Glomerular visceral epithelial cell (primary cell): ENCODE measurements around the gene MCF2L.

ENCODE experiments used
- DNase-seq: peaks from one replicate; pipeline ENCODE4 v3.0.0-alpha.2; 2016; ENCODE audit errors: extremely low spot score

MCF2L gene

GRCh38 chr13:113033054-113033850 lies 64.2 kb downstream of the MCF2L start:
- no peak for DNase-seq

GRCh38 chr13:113034451-113035212 lies 65.6 kb downstream of the MCF2L start:
- peak; percentile 33 for DNase-seq

- no peak for DNase-seq
Measured at GRCh38 chr13:113035213-113035800, 66.3 kb downstream of the MCF2L start.

- no peak for DNase-seq
Measured at GRCh38 chr13:113036401-113036800, 67.4 kb downstream of the MCF2L start.

GRCh38 chr13:113040031-113040430 lies 71.0 kb downstream of the MCF2L start:
- no peak for DNase-seq

DNA sequence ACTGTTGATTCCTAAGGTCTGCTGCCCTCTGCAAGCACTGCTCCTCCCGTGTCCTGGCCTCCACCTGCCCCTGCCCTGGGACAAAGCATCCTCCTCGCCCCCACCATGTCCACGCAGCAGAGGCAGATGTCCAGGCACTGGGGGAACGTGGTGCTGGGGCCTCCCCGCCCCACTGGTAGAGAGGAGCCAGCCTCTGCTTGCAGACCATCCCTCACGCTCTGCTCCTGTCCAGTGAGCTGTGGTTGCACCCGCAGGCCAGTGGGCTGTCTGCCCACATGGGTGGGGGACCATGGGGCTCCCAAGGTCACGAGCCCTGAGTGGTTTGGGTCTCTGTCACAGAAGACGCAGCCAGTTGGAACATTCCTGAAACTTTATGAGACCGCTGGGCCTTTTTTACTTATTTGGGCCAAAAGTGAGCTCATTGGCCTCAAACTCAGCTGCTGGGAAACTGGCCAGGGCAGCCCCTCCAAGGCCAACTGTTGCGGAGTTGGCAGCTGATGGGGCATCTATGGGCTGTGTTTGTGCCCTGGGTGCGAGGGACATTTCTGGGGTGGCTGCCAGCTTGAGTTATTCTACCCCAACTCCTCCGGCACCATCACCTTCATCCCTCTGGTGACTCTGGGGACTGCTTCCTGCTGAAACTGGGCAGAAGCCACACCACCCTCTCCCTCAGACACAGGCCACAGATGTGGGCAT lies 71.7 kb downstream of the MCF2L start:
- DNase-seq, result no peak

DNA sequence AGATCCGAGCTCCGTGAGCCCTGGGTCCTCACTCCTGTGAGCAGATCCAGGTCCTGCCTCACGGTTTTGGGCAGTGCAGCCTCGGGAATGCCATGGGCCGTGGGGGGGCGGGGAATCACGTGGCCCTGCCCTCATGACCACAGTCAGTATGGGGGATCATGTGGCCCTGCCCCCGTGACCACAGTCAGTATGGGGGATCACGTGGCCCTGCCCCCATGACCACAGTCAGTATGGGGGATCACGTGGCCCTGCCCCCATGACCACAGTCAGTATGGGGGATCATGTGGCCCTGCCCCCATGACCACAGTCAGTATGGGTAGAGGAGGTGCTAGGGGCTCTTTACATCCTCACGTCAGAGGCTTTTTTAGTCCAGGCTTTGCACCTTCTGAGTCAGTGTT lies 72.3 kb downstream of the MCF2L start:
- DNase-seq, result no peak

DNA sequence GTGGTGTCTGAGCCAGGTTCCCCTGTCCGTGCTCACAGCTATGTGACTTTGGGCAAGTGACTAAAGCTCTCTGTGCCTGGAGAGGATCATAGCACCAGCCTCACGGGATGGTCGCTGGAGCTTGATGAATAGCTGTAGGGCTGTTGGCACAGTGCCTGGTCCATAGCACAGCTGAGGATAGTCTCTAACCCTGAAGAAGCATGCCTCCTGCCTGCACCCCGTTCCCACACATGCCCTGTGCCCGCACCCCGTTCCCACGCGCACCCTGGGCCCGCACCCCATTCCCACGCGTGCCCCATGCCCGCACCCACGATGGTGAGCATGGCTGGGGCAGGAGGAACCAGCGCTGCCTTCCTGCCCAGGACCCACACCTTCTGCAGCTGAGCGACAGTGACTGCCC lies 72.9 kb downstream of the MCF2L start:
- no peak for DNase-seq

DNA sequence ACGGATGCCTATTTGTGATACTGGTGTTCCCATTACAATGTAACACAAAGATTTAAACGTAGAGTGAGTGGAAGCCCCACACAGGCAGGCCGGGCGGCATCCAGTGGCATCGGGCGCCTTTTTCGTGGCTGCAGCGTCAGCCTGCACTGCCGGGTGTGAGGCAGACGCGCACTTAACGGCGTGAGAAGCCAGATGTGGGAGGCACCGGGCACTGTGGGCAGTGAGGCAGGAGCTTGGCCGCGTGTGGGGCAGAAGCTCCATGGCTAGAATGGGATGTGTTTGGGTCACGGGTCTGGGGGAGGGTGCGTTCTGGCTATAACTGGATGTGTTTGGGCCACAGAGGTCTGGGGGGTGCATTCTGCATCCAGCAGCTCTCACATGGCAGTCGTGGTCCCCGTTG lies 73.4 kb downstream of the MCF2L start:
- DNase-seq, result no peak

DNA sequence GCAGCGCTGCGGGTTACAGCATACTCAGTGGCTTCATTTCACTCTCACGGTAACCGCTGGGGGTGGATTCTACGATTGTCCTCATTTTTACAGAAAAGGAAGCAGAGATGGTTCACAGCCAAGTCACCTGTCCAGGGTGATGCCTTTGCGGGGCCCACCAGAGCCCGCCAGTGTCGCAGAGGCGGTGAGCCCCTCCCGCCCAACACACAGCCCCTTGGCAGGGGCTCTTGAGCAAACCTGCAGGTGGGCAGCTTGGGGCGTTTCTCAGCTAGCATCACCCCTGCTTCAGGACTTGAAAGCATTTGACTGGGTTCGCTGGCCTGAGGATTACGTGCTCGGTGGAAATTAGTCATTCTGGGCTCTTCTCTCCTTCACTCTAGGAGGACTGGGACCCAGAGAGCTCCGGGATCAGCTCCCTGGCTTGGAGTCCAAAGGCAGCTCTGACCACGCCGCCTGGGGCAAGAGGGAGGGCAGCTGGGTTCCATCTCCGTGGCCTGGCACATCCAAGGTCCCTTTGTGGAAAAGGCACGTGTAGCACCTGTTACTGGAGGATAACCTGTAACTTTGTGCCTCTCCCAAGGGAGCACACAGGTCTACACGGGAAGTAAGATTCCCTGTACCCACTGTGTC lies 74.1 kb downstream of the MCF2L start:
- DNase-seq, result no peak

DNA sequence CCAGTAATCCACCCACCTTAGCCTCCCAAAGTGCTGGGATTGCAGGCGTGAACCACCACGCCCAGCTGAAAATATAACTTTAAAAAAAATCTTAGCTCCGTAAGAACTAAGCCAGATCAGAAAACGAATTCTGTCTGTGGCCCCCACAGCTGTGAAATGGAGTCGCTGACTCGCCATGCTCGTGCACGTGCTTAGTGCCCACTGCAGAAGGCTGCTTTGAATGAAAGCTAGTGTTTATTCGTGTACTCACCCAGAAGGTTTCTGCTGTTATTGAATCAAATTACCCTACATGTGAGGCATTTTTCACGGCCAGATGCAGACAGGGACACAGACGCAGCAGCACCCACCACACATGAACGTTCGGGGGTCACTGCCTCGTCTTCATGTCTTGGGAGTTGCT lies 74.9 kb downstream of the MCF2L start:
- DNase-seq, result no peak

- DNase-seq, result no peak
Measured at GRCh38 chr13:113044391-113045114, 75.5 kb downstream of the MCF2L start.

GRCh38 chr13:113045251-113046127 lies 76.5 kb downstream of the MCF2L start:
- no peak for DNase-seq

GRCh38 chr13:113046128-113046882 lies 77.3 kb downstream of the MCF2L start:
- DNase-seq, result no peak

DNA sequence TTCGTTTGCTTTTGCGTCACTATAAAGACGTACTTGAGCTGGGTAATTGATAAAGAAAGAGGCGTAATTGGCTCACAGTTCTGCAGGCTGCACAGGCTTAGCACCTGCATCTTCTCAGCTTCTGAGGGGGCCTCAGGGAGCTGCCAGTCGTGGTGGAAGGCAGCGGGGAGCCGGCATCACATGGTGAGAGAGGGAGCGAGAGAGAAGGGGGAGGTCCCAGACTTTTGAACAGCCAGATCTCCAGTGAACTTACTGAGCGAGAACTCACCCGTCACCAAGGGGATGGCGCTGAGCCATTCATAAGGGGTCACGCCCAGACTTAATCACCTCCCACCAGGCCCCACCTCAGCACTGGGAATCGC lies 77.8 kb downstream of the MCF2L start:
- no peak for DNase-seq

- DNase-seq, result no peak
Measured at GRCh38 chr13:113047587-113047986, 78.6 kb downstream of the MCF2L start.

GRCh38 chr13:113048766-113049165 lies 79.8 kb downstream of the MCF2L start:
- DNase-seq, result no peak

DNA sequence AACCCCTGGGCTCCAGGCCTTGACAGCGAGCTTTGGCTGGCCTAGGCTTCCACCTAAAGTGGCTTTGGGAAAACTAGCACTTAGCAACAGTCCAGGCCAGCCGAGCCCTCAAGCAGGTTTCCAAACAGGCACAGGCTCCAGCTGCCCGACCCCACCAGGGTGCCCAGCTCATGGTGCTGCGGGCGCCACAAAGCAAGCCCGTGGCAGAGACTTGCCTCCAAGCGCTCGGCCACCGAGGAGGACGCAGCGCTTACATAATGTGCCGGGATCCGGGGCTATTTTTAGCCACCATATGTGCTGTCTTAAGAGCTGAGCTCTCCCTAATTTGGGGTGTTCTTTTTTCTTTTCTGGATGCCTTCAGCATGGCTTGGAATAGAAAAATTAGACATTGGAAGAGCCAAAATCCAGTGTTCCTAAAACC lies 80.5 kb downstream of the MCF2L start:
- DNase-seq, result no peak

DNA sequence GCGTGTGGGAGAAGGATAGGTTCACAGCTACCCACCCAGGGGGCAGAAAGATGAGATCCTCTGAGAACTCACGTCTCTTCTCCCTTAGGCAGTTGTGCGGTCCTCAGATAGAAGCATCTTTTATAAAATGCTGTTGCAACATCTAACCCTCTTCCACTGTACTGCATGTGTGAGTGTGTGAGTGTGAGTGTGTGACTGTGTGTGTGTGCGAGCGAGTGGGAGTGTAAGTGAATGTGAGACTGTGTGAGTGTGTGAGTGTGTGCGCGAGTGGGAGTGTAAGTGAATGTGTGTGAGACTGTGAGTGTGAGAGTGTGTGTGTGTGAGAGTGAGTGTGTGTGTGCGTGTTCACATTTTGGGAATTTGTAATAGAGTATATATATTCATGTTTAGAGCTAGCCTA lies 81.0 kb downstream of the MCF2L start:
- DNase-seq, result no peak
